Measurements from ENCODE around the gene PITPNM3.

PITPNM3 gene

GRCh38 chr17:6429266-6429665 is 127.1 kb downstream of the PITPNM3 start:
- H3K4me3 ChIP-seq (ENCODE audit: low read depth, low read length): no peak overlapping the region
- TF ChIP-seq CTCF (IDR thresholded peaks at IDR 0.05; ENCODE audit: borderline replicate concordance, insufficient read depth, low read depth, low read length): no peak

- TF ChIP-seq CTCF (IDR thresholded peaks at IDR 0.05; ENCODE audit: borderline replicate concordance, insufficient read depth, low read depth, low read length): no peak
- no peak overlapping the region for H3K4me3 ChIP-seq (ENCODE audit: low read depth, low read length)
Measured at GRCh38 chr17:6428207-6428965, 128.0 kb downstream of the PITPNM3 start.

- TF ChIP-seq CTCF (IDR thresholded peaks at IDR 0.05; ENCODE audit: borderline replicate concordance, insufficient read depth, low read depth, low read length): no peak
- H3K4me3 ChIP-seq (ENCODE audit: low read depth, low read length): no peak overlapping the region
Measured at GRCh38 chr17:6427279-6427781, 129.0 kb downstream of the PITPNM3 start.

- TF ChIP-seq CTCF (IDR thresholded peaks at IDR 0.05; ENCODE audit: borderline replicate concordance, insufficient read depth, low read depth, low read length): no peak
- H3K4me3 ChIP-seq (ENCODE audit: low read depth, low read length): no peak overlapping the region
Measured at GRCh38 chr17:6426356-6427101, 129.8 kb downstream of the PITPNM3 start.

- no peak for TF ChIP-seq CTCF (IDR thresholded peaks at IDR 0.05; ENCODE audit: borderline replicate concordance, insufficient read depth, low read depth, low read length)
- H3K4me3 ChIP-seq (ENCODE audit: low read depth, low read length): no peak overlapping the region
Measured at GRCh38 chr17:6425407-6425806, 130.9 kb downstream of the PITPNM3 start.

GRCh38 chr17:6423931-6424330 is 132.4 kb downstream of the PITPNM3 start:
- no peak overlapping the region for H3K4me3 ChIP-seq (ENCODE audit: low read depth, low read length)
- TF ChIP-seq CTCF (IDR thresholded peaks at IDR 0.05; ENCODE audit: borderline replicate concordance, insufficient read depth, low read depth, low read length): no peak

Data from GM12875 (cell line).